Kidney (tissue), 22 donors: ENCODE results near the gene SUGT1. TPM values are rescaled to one million over a fixed set of nuclear protein-coding genes. Genes with fewer than 3 reads are reported as not detected.
"Not testable (repeated sequence)": the region's sequence is repeated elsewhere in the genome, so short reads cannot be mapped to it uniquely, and the experiment has no call there.

ENCODE experiments used
- DNase-seq, 5 donors: peaks; one replicate each; pipeline ENCODE4 v3.0.0-alpha.2; 2013 to 2020
- FAIRE-seq: peaks from 2 replicates; lab custom pipeline; 2012; peaks lifted over from hg19 to GRCh38; lab: Jason Lieb, UNC
- H3K27ac ChIP-seq, 2 donors: one replicate each; pipeline ENCODE4 v1.7.0; 2013; ENCODE audit warnings: low read depth in 2 of 2, low read length in 2 of 2, inconsistent platforms in 1 of 2
- H3K27me3 ChIP-seq: one replicate; pipeline ENCODE4 v1.7.1; 2013; ENCODE audit warnings: low read length, inconsistent platforms; ENCODE audit not compliant: control insufficient read depth, insufficient read depth
- H3K36me3 ChIP-seq, 3 donors: one replicate each; pipeline versions ENCODE4 v1.7.0 to v1.7.1; 2013; ENCODE audit warnings: low read length in 3 of 3, control low read depth in 1 of 3, inconsistent platforms in 1 of 3; ENCODE audit not compliant: insufficient read depth in 3 of 3, control insufficient read depth in 2 of 3
- H3K4me1 ChIP-seq, 3 donors: one replicate each; pipeline versions ENCODE4 v1.7.0 to v1.7.1; 2013; ENCODE audit warnings: low read length in 3 of 3, inconsistent platforms in 1 of 3, low read depth in 1 of 3; ENCODE audit not compliant: control insufficient read depth in 2 of 3, insufficient read depth in 2 of 3
- H3K4me3 ChIP-seq, 3 donors: one replicate each; pipeline versions ENCODE4 v1.7.0 to v1.8.1; 2013; ENCODE audit warnings: low read length in 3 of 3, control low read depth in 1 of 3, inconsistent platforms in 1 of 3
- H3K9ac ChIP-seq, 3 donors: one replicate each; pipeline versions ENCODE4 v1.7.0 to v1.7.1; 2013; ENCODE audit warnings: low read length in 3 of 3, control low read depth in 1 of 3, inconsistent platforms in 1 of 3
- H3K9me3 ChIP-seq, 3 donors: one replicate each; pipeline versions ENCODE4 v1.7.0 to v1.7.1; 2013; ENCODE audit warnings: low read length in 3 of 3, control low read depth in 1 of 3, inconsistent platforms in 1 of 3; ENCODE audit not compliant: control insufficient read depth in 2 of 3, insufficient read depth in 1 of 3
- intact Hi-C: fragments of 100-400 bp; cut with DNase I; formaldehyde crosslinking; loops from one replicate; pipeline ENCODE4 v1.11.1; 2022
- long read RNA-seq, 10 donors: library from polyadenylated mRNA in 1 of 10; unstranded in 1 of 10; transcript quantifications; one replicate each; pipeline ENCODE4 v2.0.0 and lab custom pipeline, GENCODE V29; 2021 to 2026
- polyA plus RNA-seq: library from polyadenylated mRNA; stranded (reverse); fragments of 350-450 nt; fragmentation: Illumina TruSeq; extraction: RNeasy Lipid Tissue Mini Kit (QIAGEN cat#74804); gene quantifications from one replicate; pipeline ENCODE4 v1.2.3, GENCODE V29; 2014; ENCODE audit warnings: low read depth, low replicate concordance; ENCODE audit not compliant: insufficient read depth
- total RNA-seq: library from RNA; stranded (reverse); fragmentation: NEBNext Ultra II Directional; extraction: Animal tissue kit (Norgen Biotek cat#: 25700); gene quantifications from one replicate; pipeline ENCODE4 v1.2.1, GENCODE V29; 2021
- TF ChIP-seq, protein P1 (sequence below): IDR thresholded peaks from 3 replicates; pipeline ENCODE4 v1.5.1; 2012; ENCODE audit warnings: mild to moderate bottlenecking, moderate library complexity, borderline replicate concordance; ENCODE audit not compliant: insufficient read depth; ENCODE audit errors: extremely low read depth
- donor health status: control.
- donor health status: control.
- donor health status: control.
- donor health status: control.
- donor health status: control.
- donor health status: DM: yes; HTN: yes; CAD: no.
- donor health status: Normal renal cell carcinoma (clear cell type).

The SUGT1 gene
- total RNA-seq (51.5 TPM), polyA plus RNA-seq (55.8 TPM)
- long read RNA-seq, donor 1, partial matches to known transcripts, result 0 of 3 reads
- long read RNA-seq, donor 1, other reads (novel, unspliced or antisense), result 0 of 3 reads
- long read RNA-seq, donor 2, partial matches to known transcripts, result 0 of 1 reads
- long read RNA-seq, donor 2, other reads (novel, unspliced or antisense), result 0 of 1 reads
- long read RNA-seq, donor 3, full-length matches to known transcripts, result 8 of 18 reads
- long read RNA-seq, donor 3, partial matches to known transcripts, result 0 of 18 reads
- long read RNA-seq, donor 3, other reads (novel, unspliced or antisense), result 10 of 18 reads
- long read RNA-seq, donor 4, partial matches to known transcripts, result 0 of 2 reads
- long read RNA-seq, donor 4, other reads (novel, unspliced or antisense), result 0 of 2 reads
- long read RNA-seq, donor 5, result 0 reads
- long read RNA-seq, donor 6, transcript SUGT1-204 (1 exons, 2,802 nt), result major isoform, 9 of 32 reads
- long read RNA-seq, donor 6, partial matches to known transcripts, result 9 of 32 reads
- long read RNA-seq, donor 6, other reads (novel, unspliced or antisense), result 14 of 32 reads
- long read RNA-seq, donor 7, partial matches to known transcripts, result 0 of 9 reads
- long read RNA-seq, donor 7, other reads (novel, unspliced or antisense), result 7 of 9 reads
- long read RNA-seq, donor 8, transcript SUGT1-204 (1 exons, 2,802 nt), result major isoform, 8 of 8 reads
- long read RNA-seq, donor 8, partial matches to known transcripts, result 0 of 8 reads
- long read RNA-seq, donor 8, other reads (novel, unspliced or antisense), result 0 of 8 reads
- long read RNA-seq, donor 9, full-length matches to known transcripts, result 5 of 5 reads
- long read RNA-seq, donor 9, partial matches to known transcripts, result 0 of 5 reads
- long read RNA-seq, donor 9, other reads (novel, unspliced or antisense), result 0 of 5 reads
- long read RNA-seq, donor 10, transcript SUGT1-204 (1 exons, 2,802 nt), result major isoform, 5 of 17 reads
- long read RNA-seq, donor 10, partial matches to known transcripts, result 7 of 17 reads
- long read RNA-seq, donor 10, other reads (novel, unspliced or antisense), result 5 of 17 reads

DNA sequence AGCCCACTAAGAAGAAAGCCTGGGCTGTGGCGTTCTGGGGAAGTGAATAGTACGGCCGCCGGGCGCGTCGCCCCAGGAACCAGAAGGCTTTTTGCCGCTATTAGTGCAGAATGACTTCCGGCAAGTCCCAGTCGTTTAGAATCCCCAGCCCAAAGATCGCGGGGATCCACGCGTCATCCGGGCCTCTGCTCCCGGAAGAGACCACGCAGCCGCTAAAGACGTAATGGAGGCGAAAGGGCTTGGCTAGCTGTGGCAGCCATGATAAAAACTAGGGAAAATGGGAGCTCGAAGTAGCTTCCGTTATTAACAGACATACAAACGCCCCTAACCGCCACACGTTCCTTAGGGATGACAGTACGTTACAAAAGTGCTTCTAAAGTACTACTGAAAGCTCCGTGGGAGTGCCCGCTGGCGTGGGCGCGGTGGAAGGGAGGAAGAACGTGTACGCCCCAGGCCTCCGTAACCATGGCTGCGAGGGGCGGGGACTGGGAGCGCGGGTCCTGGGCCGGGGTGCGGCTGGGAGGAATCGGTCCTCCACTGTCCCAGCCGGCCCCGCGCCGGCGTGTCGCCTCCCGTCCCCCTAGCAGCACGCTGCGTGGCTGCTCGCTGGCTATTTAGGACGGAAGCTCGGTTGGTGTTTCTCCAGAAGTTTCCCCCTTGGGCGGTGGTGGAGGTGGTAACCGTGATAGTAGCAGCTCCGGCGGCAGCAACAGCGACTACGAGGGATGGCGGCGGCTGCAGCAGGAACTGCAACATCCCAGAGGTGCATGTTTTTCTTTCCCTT, at the start of gene SUGT1:
TSS of gene SUGT1 (plus strand) at position 641 of the 784 bp plus-strand sequence. CDS start at position 726, 85 bp downstream.
- Histone ChIP-seq H3K27ac (peak within 1 kb of the TSS; percentile 98 to 100), H3K4me3 (peak within 1 kb of the TSS; percentile 84 to 94 (median 89)), H3K9ac (peak within 1 kb of the TSS; percentile 93 to 95 (median 94)), H3K4me1 (peaks cover 0 to 13% (median 13%) of the 10 kb centered on the region in 3 donors), H3K27me3 (no peaks in the 10 kb centered on the region), H3K9me3 (no peaks in the 10 kb centered on the region), H3K36me3 (no peaks in the 10 kb centered on the region)
- DNase-seq, result peak; percentile 98 to 99 (median 99)
- intact Hi-C loops, result no loop called here
- FAIRE-seq, result peak; percentile 59
- TF ChIP-seq, protein P1, sequence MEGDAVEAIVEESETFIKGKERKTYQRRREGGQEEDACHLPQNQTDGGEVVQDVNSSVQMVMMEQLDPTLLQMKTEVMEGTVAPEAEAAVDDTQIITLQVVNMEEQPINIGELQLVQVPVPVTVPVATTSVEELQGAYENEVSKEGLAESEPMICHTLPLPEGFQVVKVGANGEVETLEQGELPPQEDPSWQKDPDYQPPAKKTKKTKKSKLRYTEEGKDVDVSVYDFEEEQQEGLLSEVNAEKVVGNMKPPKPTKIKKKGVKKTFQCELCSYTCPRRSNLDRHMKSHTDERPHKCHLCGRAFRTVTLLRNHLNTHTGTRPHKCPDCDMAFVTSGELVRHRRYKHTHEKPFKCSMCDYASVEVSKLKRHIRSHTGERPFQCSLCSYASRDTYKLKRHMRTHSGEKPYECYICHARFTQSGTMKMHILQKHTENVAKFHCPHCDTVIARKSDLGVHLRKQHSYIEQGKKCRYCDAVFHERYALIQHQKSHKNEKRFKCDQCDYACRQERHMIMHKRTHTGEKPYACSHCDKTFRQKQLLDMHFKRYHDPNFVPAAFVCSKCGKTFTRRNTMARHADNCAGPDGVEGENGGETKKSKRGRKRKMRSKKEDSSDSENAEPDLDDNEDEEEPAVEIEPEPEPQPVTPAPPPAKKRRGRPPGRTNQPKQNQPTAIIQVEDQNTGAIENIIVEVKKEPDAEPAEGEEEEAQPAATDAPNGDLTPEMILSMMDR, result peak; percentile 34

DNA sequence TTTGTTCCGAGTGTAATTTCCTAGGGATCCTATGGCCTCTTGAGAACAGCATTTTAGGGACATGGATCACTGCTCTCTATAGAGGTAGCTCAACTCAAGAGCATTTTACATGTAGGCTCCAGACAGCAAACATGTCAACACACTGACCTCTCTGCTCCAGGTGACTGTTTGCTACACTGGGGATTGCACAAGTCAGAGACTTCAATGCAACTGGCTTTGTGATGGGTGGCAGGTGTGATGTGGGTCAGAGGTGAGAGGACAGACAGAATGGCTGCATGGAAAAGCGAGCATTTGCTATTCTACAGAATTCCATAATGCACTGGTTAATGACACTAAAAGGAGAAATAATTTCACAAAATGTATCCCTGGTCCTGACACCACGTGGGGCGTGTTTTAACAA, 49.3 kb upstream of the SUGT1 start:
- H3K9ac ChIP-seq, H3K27ac ChIP-seq, H3K4me1 ChIP-seq, intact Hi-C loops, H3K27me3 ChIP-seq, H3K36me3 ChIP-seq, FAIRE-seq, DNase-seq, H3K9me3 ChIP-seq, H3K4me3 ChIP-seq: not testable (repeated sequence)

DNA sequence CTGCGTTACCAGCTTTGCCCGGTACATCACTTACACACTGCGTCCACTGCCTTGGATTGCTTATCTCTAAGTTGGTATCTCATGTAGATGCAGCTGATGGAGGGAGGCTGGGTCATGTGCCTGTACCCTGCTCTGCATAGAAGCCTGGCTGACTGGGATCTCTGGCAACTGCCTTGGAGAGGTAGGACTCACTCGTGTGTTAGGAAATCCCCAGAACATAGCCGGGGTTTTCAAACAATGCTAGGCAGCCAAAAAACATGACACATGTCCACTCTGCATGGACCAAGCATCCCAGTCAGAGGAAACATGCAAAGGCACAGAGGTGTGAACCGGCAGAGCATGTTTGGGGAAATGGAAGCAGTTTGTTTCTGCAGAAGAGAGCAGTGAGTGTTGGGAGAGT, 46.5 kb upstream of the SUGT1 start:
- H3K27ac ChIP-seq, FAIRE-seq, H3K9ac ChIP-seq, H3K4me1 ChIP-seq, H3K4me3 ChIP-seq, H3K9me3 ChIP-seq, intact Hi-C loops, DNase-seq, H3K27me3 ChIP-seq, H3K36me3 ChIP-seq: not testable (repeated sequence)

DNA sequence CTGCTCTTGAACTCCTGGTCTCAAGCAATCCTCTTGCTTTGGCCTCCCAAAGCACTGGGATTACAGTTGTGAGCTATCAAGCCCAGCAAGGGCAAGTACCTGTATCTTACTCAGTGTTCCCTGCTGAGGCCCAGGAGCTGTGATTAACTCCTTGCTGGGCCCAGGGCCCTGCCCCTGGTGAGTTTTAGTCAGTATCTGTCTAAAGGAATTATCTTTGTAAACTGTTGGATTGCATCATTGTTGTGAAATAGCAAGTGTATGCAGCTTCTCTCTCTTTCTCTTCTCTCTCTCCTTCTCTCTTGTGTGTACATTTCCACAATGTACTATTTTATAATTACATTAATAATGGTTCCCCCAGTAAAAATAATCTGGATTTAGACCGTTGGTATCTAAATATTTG, 45.8 kb upstream of the SUGT1 start:
- FAIRE-seq, intact Hi-C loops, H3K9me3 ChIP-seq, H3K4me3 ChIP-seq, H3K27ac ChIP-seq, H3K27me3 ChIP-seq, H3K4me1 ChIP-seq, DNase-seq, H3K9ac ChIP-seq, H3K36me3 ChIP-seq: not testable (repeated sequence)

DNA sequence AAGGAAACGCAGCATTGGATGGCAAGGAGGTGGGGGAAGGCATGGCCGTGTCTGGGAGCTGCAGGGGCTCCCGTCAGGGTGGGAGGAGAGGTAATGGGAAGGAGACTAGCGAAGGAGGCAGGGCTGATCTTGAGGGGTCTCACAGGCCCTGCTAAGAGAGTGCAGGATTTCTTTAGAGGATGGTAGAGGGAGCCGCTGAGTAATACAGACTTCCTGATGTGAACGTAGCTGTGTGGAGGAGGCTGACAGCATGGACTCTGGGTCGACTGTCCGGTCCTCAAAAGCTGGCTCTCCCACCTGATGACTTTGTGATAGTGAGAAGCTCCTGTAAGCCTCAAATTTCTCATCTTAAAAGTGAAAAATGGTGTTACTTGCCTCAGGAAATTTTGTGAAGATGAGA, 44.5 kb upstream of the SUGT1 start:
- intact Hi-C loops, H3K4me3 ChIP-seq, H3K9ac ChIP-seq, H3K27me3 ChIP-seq, H3K36me3 ChIP-seq, H3K4me1 ChIP-seq, FAIRE-seq, H3K9me3 ChIP-seq, H3K27ac ChIP-seq: not testable (repeated sequence)
- peak in 1 of 5 donors; percentile 3 for DNase-seq
